MM.1S (cell line): ENCODE measurements around the gene NELL2.

ENCODE experiments used
- CTCF ChIP-seq: fragments of 300-600 bp; sonication (generic); IDR thresholded peaks from 2 replicates; pipeline ENCODE4 v1.5.1; 2016; ENCODE audit warnings: antibody characterized with exemption, low read length, mixed read lengths
- EZH2 ChIP-seq: fragments of 300-600 bp; sonication (generic); optimal IDR thresholded peaks from 2 replicates; pipeline ENCODE3; 2017; ENCODE audit warnings: low read depth, mild to moderate bottlenecking, antibody characterized with exemption, low read length, mixed read lengths
- EZH2phosphoT487 ChIP-seq: fragments of 300-600 bp; sonication (generic); IDR thresholded peaks from 2 replicates; pipeline ENCODE4 v1.6.1; 2018; ENCODE audit warnings: antibody characterized with exemption, low read length

GRCh38 chr12:44711736-44712135 lies 164.4 kb downstream of the NELL2 start:
- TF ChIP-seq EZH2 (no peak), CTCF (no peak), EZH2phosphoT487 (no peak)
